PC-9 (cell line): Measurements from ENCODE around the gene C19orf67.

Source experiments
- EZH2 ChIP-seq: fragments of 200-600 bp; sonication (generic); IDR thresholded peaks from 2 replicates; pipeline ENCODE4 v1.8.0; 2017; ENCODE audit warnings: antibody characterized with exemption, low read depth
- TF ChIP-seq, protein P1 (sequence below): fragments of 200-600 bp; sonication (generic); conservative IDR thresholded peaks from 2 replicates; pipeline ENCODE4 v1.6.1; 2017; ENCODE audit warnings: mixed run types, antibody characterized with exemption, mild to moderate bottlenecking, moderate library complexity

DNA sequence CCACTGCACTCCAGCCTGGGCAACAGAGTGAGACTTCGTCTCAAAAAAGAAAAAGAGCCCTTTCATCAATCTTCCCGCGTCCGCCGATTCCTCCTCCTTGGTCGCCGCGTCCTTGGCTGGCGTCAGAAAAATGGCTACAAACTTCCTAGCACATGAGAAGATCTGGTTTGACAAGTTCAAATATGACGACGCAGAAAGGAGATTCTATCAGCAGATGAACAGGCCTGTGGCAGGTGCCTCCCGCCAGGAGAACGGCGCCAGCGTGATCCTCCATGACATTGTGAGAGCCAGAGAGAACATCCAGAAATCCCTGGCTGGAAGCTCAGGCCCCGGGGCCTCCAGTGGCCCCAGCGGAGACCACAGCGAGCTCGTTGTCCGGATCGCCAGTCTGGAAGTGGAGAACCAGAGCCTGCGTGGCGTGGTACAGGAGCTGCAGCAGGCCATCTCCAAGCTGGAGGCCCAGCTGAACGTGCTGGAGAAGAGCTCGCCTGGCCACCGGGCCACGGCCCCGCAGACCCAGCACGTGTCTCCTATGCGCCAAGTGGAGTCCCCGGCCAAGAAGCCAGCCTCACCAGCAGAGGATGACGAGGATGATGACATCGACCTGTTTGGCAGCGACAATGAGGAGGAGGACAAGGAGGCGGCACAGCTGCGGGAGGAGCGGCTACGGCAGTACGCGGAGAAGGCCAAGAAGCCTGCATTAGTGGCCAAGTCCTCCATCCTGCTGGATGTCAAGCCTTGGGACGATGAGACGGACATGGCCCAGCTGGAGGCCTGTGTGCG is 15.1 kb downstream of the C19orf67 start:
- TF ChIP-seq, protein P1, sequence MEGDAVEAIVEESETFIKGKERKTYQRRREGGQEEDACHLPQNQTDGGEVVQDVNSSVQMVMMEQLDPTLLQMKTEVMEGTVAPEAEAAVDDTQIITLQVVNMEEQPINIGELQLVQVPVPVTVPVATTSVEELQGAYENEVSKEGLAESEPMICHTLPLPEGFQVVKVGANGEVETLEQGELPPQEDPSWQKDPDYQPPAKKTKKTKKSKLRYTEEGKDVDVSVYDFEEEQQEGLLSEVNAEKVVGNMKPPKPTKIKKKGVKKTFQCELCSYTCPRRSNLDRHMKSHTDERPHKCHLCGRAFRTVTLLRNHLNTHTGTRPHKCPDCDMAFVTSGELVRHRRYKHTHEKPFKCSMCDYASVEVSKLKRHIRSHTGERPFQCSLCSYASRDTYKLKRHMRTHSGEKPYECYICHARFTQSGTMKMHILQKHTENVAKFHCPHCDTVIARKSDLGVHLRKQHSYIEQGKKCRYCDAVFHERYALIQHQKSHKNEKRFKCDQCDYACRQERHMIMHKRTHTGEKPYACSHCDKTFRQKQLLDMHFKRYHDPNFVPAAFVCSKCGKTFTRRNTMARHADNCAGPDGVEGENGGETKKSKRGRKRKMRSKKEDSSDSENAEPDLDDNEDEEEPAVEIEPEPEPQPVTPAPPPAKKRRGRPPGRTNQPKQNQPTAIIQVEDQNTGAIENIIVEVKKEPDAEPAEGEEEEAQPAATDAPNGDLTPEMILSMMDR, result no peak
- TF ChIP-seq EZH2, result no peak
